ENCODE data around the gene FBLN5.

DNA sequence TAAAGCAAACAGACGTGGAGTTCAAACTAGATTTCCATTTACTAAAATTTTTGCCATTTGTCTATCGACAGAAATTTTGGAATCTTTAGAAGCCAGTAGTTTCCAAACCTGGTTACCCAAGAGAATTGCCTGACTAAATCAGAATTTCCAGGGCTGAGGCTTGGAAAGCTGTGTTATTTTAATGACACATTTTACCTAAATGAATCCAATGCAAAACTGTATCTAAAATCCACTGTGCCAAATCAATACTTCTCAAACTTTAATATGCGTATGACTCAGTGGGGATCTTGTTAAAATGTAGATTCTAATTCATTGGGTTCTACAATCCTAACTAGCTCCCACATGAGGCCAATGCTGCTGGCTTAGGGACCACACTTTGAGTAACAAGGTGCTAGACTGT, 45.2 kb downstream of the FBLN5 start:
- TF ChIP-seq, protein P1, sequence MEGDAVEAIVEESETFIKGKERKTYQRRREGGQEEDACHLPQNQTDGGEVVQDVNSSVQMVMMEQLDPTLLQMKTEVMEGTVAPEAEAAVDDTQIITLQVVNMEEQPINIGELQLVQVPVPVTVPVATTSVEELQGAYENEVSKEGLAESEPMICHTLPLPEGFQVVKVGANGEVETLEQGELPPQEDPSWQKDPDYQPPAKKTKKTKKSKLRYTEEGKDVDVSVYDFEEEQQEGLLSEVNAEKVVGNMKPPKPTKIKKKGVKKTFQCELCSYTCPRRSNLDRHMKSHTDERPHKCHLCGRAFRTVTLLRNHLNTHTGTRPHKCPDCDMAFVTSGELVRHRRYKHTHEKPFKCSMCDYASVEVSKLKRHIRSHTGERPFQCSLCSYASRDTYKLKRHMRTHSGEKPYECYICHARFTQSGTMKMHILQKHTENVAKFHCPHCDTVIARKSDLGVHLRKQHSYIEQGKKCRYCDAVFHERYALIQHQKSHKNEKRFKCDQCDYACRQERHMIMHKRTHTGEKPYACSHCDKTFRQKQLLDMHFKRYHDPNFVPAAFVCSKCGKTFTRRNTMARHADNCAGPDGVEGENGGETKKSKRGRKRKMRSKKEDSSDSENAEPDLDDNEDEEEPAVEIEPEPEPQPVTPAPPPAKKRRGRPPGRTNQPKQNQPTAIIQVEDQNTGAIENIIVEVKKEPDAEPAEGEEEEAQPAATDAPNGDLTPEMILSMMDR (IDR thresholded peaks at IDR 0.05), result no peak
- TF ChIP-seq POLR2AphosphoS5 (IDR thresholded peaks at IDR 0.05) (no peak), EP300 (IDR thresholded peaks at IDR 0.05) (no peak), POLR2A (IDR thresholded peaks at IDR 0.05) (no peak)

All from sigmoid colon (tissue), 4 donors.